NCI-H2081 treated with DMSO at 0.1 percent for 48 hours (cell line): ENCODE data around the gene RAB6D.
"Not testable (repeated sequence)": the region's sequence is repeated elsewhere in the genome, so short reads cannot be mapped to it uniquely, and the experiment has no call there.

ENCODE experiments used
- DNase-seq: peaks from one replicate; lab custom pipeline; 2025; lab: John Stamatoyannopoulos, UW

RAB6D gene

GRCh38 chr2:131366643-131367042 is 2.7 kb upstream of the RAB6D start:
- no peak for DNase-seq

- DNase-seq, result no peak
These were observed 1.5 kb upstream of the RAB6D start for GRCh38 chr2:131365452-131365851.

GRCh38 chr2:131363213-131363612 is 755 bp downstream of the RAB6D start:
- DNase-seq, result not testable (repeated sequence)

GRCh38 chr2:131361773-131362172 is 2.2 kb downstream of the RAB6D start:
- DNase-seq, result not testable (repeated sequence)

- DNase-seq, result not testable (repeated sequence)
These were observed 10.7 kb downstream of the RAB6D start for GRCh38 chr2:131353167-131353697.

DNA sequence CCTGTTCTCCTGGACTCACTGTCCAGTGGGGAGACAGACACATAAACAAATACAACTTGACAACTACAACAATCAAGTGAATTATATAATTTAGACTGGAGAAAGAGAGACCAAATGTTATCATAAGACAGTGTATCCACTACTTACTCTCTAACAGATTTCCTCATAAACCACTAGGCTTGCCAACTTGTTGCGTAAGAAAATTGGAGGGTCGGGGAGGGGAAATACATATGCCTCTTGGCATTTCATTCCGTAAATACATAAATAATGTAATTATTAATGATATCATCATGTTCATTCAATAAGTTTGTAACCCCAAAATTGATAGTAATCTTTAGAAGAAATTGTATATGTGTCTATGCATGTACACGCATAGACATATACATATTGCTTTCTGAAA is 14.9 kb downstream of the RAB6D start:
- DNase-seq, result no peak

DNA sequence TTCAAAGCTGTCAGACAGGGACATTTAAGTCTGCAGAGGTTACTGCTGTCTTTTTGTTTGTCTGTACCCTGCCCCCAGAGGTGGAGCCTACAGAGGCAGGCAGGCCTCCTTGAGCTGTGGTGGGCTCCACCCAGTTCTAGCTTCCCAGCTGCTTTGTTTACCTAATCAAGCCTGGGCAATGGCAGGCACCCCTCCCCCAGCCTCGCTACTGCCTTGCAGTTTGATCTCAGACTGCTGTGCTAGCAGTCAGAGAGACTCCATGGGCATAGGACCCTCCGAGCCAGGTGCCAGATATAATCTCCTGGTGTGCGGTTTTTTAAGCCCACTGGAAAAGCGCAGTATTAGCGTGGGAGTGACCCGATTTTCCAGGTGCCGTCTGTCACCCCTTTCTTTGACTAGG is 16.9 kb downstream of the RAB6D start:
- not testable (repeated sequence) for DNase-seq

- DNase-seq, result not testable (repeated sequence)
These were observed 24.7 kb downstream of the RAB6D start for GRCh38 chr2:131339307-131339706.

DNA sequence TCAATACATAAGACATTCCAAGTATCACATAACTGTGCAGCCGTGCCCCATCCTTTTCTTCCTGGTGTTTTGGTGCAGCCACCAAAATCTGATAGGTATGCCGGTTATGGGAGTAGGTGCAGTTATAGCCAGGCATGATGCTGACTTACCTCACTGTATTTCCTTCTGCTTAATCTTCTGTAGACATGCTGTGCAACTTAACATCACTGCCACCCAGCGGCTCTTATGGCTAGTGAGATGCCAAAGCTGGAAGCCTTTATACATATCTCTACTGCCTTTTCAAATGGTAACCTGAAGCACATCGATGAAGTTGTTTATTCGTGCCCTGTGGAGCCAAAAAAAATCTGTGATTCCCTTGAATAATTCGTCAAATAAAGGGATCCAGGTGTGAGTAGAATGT is 28.6 kb downstream of the RAB6D start:
- DNase-seq, result not testable (repeated sequence)

DNA sequence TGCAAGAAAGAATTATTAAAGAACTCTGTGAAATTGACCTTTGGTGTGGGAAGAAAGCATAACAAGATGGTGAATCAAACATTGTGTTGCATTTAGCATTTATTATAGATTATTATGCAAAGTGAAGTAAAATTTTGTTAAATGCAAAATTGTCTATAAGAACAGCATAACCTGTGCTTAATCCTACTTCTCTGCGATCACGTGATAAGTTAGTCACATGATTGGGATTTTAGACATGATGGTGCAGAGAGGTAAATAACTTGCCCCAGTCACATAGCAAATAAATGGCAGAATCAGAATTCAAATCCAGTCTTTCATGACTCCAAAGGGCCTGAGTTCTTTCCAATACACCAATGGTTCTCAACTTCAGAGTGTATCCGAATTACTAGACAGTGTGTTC is 31.3 kb downstream of the RAB6D start:
- DNase-seq, result not testable (repeated sequence)

DNA sequence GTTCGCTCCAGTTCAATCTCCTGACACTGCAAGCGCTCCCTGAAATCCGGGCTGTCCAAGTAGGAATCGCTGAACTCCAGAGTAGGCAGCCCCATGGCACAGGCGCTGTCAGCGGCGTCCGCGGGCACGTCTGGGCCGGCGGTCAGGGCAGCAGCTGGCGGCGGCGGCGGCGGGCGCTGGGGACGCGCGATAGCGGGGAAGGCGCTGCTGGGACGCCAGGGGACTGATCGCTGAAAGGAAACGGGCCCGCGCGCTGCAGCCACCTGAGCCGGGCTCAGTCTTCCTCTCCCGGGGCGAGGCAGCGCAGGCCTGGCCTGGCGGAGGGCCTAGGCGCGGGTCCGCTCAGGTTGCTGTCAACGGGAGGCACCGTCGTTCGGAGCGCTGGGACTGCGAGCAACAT is 33.0 kb downstream of the RAB6D start:
- DNase-seq, result not testable (repeated sequence)

DNA sequence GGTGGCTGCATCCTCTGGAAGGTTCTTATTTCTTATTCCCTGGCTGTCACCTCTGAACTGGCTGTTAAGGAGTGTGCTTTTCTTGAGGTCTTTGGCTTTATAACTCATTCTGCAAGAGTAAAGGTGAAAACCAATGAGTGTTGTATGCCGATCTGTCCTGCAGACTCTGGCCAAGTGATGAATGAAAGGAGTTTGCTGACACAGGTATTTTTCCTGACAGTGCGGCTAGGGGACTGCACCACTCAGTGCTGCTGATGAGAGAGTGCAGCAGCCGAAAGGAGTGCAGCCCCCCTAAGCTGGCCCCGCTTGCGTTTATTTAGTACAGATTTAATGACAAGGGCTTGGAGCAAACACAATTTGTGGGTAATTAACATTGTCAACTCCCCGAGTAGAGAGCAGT is 41.8 kb downstream of the RAB6D start:
- no peak for DNase-seq

- DNase-seq, result not testable (repeated sequence)
These were observed 42.6 kb downstream of the RAB6D start for GRCh38 chr2:131321344-131321743.

- not testable (repeated sequence) for DNase-seq
These were observed 53.0 kb downstream of the RAB6D start for GRCh38 chr2:131311001-131311400.
